Measurements from ENCODE around the gene SFMBT2.

DNA sequence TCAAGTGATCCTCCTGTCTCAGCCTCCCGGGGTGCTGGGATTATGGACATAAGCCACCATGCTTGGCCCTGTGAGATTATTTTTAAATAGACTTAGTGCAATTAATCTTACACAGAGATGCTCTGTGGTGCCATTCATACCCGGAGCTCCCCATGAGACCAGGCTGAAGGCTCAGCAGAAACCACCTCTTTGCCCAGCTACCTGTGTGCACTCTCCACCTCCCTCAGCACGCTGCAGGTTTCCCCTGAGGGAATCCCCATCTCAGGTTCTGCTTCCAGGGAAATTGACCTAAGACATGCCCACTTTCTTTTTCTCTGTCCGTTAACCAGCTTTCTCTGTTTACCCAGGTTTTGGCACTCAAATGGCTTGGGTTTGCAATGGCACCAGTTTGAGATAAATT lies 260.5 kb downstream of the SFMBT2 start:
- TF ChIP-seq, protein P1, sequence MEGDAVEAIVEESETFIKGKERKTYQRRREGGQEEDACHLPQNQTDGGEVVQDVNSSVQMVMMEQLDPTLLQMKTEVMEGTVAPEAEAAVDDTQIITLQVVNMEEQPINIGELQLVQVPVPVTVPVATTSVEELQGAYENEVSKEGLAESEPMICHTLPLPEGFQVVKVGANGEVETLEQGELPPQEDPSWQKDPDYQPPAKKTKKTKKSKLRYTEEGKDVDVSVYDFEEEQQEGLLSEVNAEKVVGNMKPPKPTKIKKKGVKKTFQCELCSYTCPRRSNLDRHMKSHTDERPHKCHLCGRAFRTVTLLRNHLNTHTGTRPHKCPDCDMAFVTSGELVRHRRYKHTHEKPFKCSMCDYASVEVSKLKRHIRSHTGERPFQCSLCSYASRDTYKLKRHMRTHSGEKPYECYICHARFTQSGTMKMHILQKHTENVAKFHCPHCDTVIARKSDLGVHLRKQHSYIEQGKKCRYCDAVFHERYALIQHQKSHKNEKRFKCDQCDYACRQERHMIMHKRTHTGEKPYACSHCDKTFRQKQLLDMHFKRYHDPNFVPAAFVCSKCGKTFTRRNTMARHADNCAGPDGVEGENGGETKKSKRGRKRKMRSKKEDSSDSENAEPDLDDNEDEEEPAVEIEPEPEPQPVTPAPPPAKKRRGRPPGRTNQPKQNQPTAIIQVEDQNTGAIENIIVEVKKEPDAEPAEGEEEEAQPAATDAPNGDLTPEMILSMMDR (IDR thresholded peaks at IDR 0.05; ENCODE audit: low read depth, low read length, poor library complexity, severe bottlenecking) = no peak
- no peak for TF ChIP-seq EZH2phosphoT487 (IDR thresholded peaks at IDR 0.05; ENCODE audit: borderline replicate concordance, low read length)
